ENCODE measurements around the gene TIMM17B. TPM values are rescaled to one million over a fixed set of nuclear protein-coding genes. Genes with fewer than 3 reads are reported as not detected.

The TIMM17B gene
- total RNA-seq, 1 experiment from 2014 or later: 89.7 TPM

GRCh38 chrX:48942895-48943294 is 45.3 kb upstream of the TIMM17B start:
- WGBS (ENCODE audit: extremely low coverage, insufficient read length, low lambda C conversion rate): no CpG with 5 or more reads among the region's 2 CpGs
- H3K4me1 ChIP-seq (ENCODE audit: insufficient read depth, low read length): no peaks in the 10 kb centered on the region; the same call in 1 of the 2 replicates
- no peak overlapping the region for H3T11ph ChIP-seq (ENCODE audit: low read length)

More at GRCh38 chrX:48942895-48943294, 45.3 kb upstream of the TIMM17B start:
- Histone ChIP-seq H3K4me2 (ENCODE audit: insufficient read depth, insufficient read length, low read length) (no peak overlapping the region), H3K79me1 (ENCODE audit: insufficient read depth, low read depth, low read length, poor library complexity, severe bottlenecking) (peaks cover 6% of the 10 kb centered on the region), H3K27me3 (ENCODE audit: insufficient read depth, low read length) (no peaks in the 10 kb centered on the region), H2BK12ac (ENCODE audit: insufficient read length, low read depth, low read length) (no peak overlapping the region), H3K9me3 (ENCODE audit: control insufficient read depth, low read depth, low read length) (no peaks in the 10 kb centered on the region), H3K4ac (ENCODE audit: low read depth, low read length) (no peak overlapping the region), H3K14ac (ENCODE audit: insufficient read depth, low read length) (no peak overlapping the region), H4K20me1 (ENCODE audit: control insufficient read depth, insufficient read depth, insufficient read length) (no peaks in the 10 kb centered on the region), H2AFZ (ENCODE audit: low read length) (no peak overlapping the region), H3K56ac (ENCODE audit: insufficient read length, low read depth, low read length) (no peak overlapping the region), H3K9ac (ENCODE audit: extremely low read depth, insufficient read length, low read length) (no peak overlapping the region), H2BK20ac (ENCODE audit: low read depth, low read length, poor library complexity, severe bottlenecking) (no peak overlapping the region), H3K18ac (ENCODE audit: insufficient read length, low read depth, low read length) (no peak overlapping the region), H3K23ac (ENCODE audit: insufficient read length, low read depth, low read length) (no peak overlapping the region), H4K5ac (ENCODE audit: insufficient read length, low read depth, low read length) (no peak overlapping the region), H3K79me2 (ENCODE audit: insufficient read depth, low read length) (peaks cover 4% of the 10 kb centered on the region; the same call in 1 of the 2 replicates), H2BK15ac (ENCODE audit: low read depth, low read length) (no peak overlapping the region), H4K8ac (replicated peaks; ENCODE audit: insufficient read length, low read depth, low read length) (no peak overlapping the region), H3K27ac (ENCODE audit: insufficient read length, low read depth, low read length) (no peak overlapping the region), H2BK120ac (ENCODE audit: low read depth, low read length, poor library complexity, severe bottlenecking) (no peak overlapping the region), H2BK5ac (ENCODE audit: insufficient read length, low read length) (no peak overlapping the region), H3K23me2 (ENCODE audit: insufficient read length, low read depth, low read length, poor library complexity, severe bottlenecking) (no peaks in the 10 kb centered on the region), H2AK5ac (ENCODE audit: insufficient read length, low read length) (no peak overlapping the region), H4K91ac (ENCODE audit: insufficient read length, low read depth, low read length) (no peak overlapping the region)
- peaks cover 1% of the 10 kb centered on the region; the same call in 1 of the 2 replicates for H3K27me3 Mint-ChIP-seq (ENCODE audit: low read depth)
- peaks cover 64 to 77% of the 10 kb centered on the region in 2 experiments for H3K9me3 Mint-ChIP-seq
- no peak for DNase-seq
- H3K4me1 Mint-ChIP-seq: peaks cover 13 to 21% of the 10 kb centered on the region in 2 experiments
- H3K27ac Mint-ChIP-seq: no peak overlapping the region
- H3K36me3 Mint-ChIP-seq (ENCODE audit: insufficient read depth in 1 of 3, low read depth in 3 of 3): peaks cover 26 to 50% (median 41%) of the 10 kb centered on the region in 3 experiments
- no peak overlapping the region for H3K4me3 Mint-ChIP-seq
- no peak for TF ChIP-seq CTCF (conservative IDR thresholded peaks at IDR 0.05)
